Prostate gland (tissue), 2 donors: ENCODE measurements around the gene PSMC5. TPM values are rescaled to one million over a fixed set of nuclear protein-coding genes. Genes with fewer than 3 reads are reported as not detected.

ENCODE experiments used
- DNase-seq: peaks from one replicate; pipeline ENCODE4 v3.0.0-alpha.2; 2019; ENCODE audit warnings: low spot score
- H3K27ac ChIP-seq, 2 donors: fragments of 200-600 bp; sonication (generic); 2 replicates each; pipeline ENCODE4 v1.5.1; 2017 to 2019
- H3K27me3 ChIP-seq: fragments of 200-600 bp; sonication (generic); replicated peaks from 2 replicates; pipeline ENCODE4 v1.5.1; 2019; ENCODE audit not compliant: insufficient read depth
- H3K36me3 ChIP-seq, 2 donors: fragments of 200-600 bp; sonication (generic); 1 replicate in 1 of 2; 2 replicates in 1 of 2; pipeline versions ENCODE4 v1.5.1 to v1.8.1; 2017 to 2019
- H3K4me1 ChIP-seq: fragments of 200-600 bp; sonication (generic); replicated peaks from 2 replicates; pipeline ENCODE4 v1.5.1; 2019
- H3K4me3 ChIP-seq, 2 donors: fragments of 200-600 bp; sonication (generic); 2 replicates each; pipeline ENCODE4 v1.5.1; 2017 to 2019
- H3K9me3 ChIP-seq: fragments of 200-600 bp; sonication (generic); 2 replicates; pipeline ENCODE4 v1.5.1; 2017
- CTCF ChIP-seq, 4 experiments: fragments of 200-600 bp in 2 of 4; fragments of 450-650 bp in 2 of 4; sonication (generic) in 2 of 4; IDR thresholded peaks; 1 replicate in 3 of 4; 2 replicates in 1 of 4; pipeline ENCODE4 v1.5.1; 2016 to 2019; ENCODE audit warnings: antibody characterized with exemption in 4 of 4, mild to moderate bottlenecking in 2 of 4, moderate library complexity in 2 of 4
- POLR2A ChIP-seq: fragments of 450-650 bp; IDR thresholded peaks from one replicate; pipeline ENCODE4 v1.6.1; 2016; ENCODE audit warnings: antibody characterized with exemption, mild to moderate bottlenecking
- POLR2AphosphoS5 ChIP-seq: sonication (generic); formaldehyde crosslinking; IDR thresholded peaks from one replicate; pipeline ENCODE4 v1.6.1; 2017; ENCODE audit warnings: antibody characterized with exemption
- WGBS: methylation state at CpG from one replicate; pipeline ENCODE4 v1.1.5; 2018; 5-methylcytosine and 5-hydroxymethylcytosine counted together
- intact Hi-C: fragments of 100-400 bp; cut with DNase I; formaldehyde crosslinking; loops from one replicate; pipeline ENCODE4 v1.14.2; 2022
- total RNA-seq, 2 donors: library from RNA; depleted of rRNA; stranded (reverse); fragments of >200 nt; gene quantifications; one replicate each; pipeline ENCODE4 v1.1.0, GENCODE V29; 2016

The PSMC5 gene
- total RNA-seq, 2 donors from 2014 or later: 94.0 to 109 TPM

GRCh38 chr17:63847525-63848249, 20.5 kb downstream of the PSMC5 start:
- no peak overlapping the region for H3K27ac ChIP-seq
- no peaks in the 10 kb centered on the region for H3K27me3 ChIP-seq
- H3K4me3 ChIP-seq: no peak overlapping the region
- H3K9me3 ChIP-seq: no peaks in the 10 kb centered on the region
- H3K4me1 ChIP-seq: no peaks in the 10 kb centered on the region
- no peaks in the 10 kb centered on the region for H3K36me3 ChIP-seq
- 76% methylated on average over 3 of the region's 3 CpGs for WGBS
- no peak for TF ChIP-seq POLR2AphosphoS5
- intact Hi-C loops: loop anchor here (5.0 kb wide), 1 partner anchor 225 kb away; the partner anchor contains the start of gene MAP3K3
- no peak for DNase-seq

- Histone ChIP-seq H3K27ac (peak overlapping the region in 1 of 2 donors; percentile 36), H3K9me3 (no peaks in the 10 kb centered on the region), H3K4me3 (peak overlapping the region; percentile 10 to 23), H3K27me3 (no peaks in the 10 kb centered on the region), H3K36me3 (no peaks in the 10 kb centered on the region), H3K4me1 (no peaks in the 10 kb centered on the region)
- intact Hi-C loops: loop anchor here (5.0 kb wide), 1 partner anchor 227 kb away; the partner anchor contains the start of gene MAP3K3
- TF ChIP-seq POLR2A (no peak), POLR2AphosphoS5 (peak; percentile 73), CTCF (IDR thresholded peaks at IDR 0.05) (peak; percentile 48 to 83 (median 70))
- WGBS: 18% methylated on average over 81 of the region's 82 CpGs
- DNase-seq: peak; percentile 80
Observed at GRCh38 chr17:63848834-63849689, 21.8 kb downstream of the PSMC5 start.

GRCh38 chr17:63850401-63850800, 23.2 kb downstream of the PSMC5 start:
- 89% methylated on average over 9 of the region's 9 CpGs for WGBS
- no peak for TF ChIP-seq CTCF (IDR thresholded peaks at IDR 0.05)
- no peak for TF ChIP-seq POLR2AphosphoS5
- no peak for TF ChIP-seq POLR2A
- intact Hi-C loops: no loop called here
- Histone ChIP-seq H3K36me3 (no peaks in the 10 kb centered on the region), H3K9me3 (no peaks in the 10 kb centered on the region), H3K27me3 (no peaks in the 10 kb centered on the region), H3K4me1 (no peaks in the 10 kb centered on the region), H3K4me3 (no peak overlapping the region), H3K27ac (no peak overlapping the region)
- DNase-seq: no peak

- intact Hi-C loops: no loop called here
- 96% methylated on average over 2 of the region's 2 CpGs for WGBS
- no peak overlapping the region for H3K27ac ChIP-seq
Observed at GRCh38 chr17:63853260-63853659, 26.0 kb downstream of the PSMC5 start.

More at GRCh38 chr17:63853260-63853659, 26.0 kb downstream of the PSMC5 start:
- H3K4me1 ChIP-seq: no peaks in the 10 kb centered on the region
- H3K27me3 ChIP-seq: no peaks in the 10 kb centered on the region
- no peak for DNase-seq
- H3K9me3 ChIP-seq: no peaks in the 10 kb centered on the region
- TF ChIP-seq CTCF (IDR thresholded peaks at IDR 0.05) (no peak), POLR2A (no peak), POLR2AphosphoS5 (no peak)
- H3K36me3 ChIP-seq: no peaks in the 10 kb centered on the region
- H3K4me3 ChIP-seq: no peak overlapping the region
